Keratinocyte (primary cell): ENCODE measurements around the gene CHSY1. TPM values are rescaled to one million over a fixed set of nuclear protein-coding genes. Genes with fewer than 3 reads are reported as not detected.

Experiments
- DNase-seq: peaks from one replicate; pipeline ENCODE4 v3.0.0-alpha.2; 2011; ENCODE audit warnings: low read depth, missing footprints, low spot score
- FAIRE-seq: peaks from 2 replicates; lab custom pipeline; 2011; peaks lifted over from hg19 to GRCh38; lab: Jason Lieb, UNC
- H2AFZ ChIP-seq: 2 replicates; pipeline ENCODE4 v1.6.0; 2012; ENCODE audit warnings: low read length, control low read depth, inconsistent platforms; ENCODE audit not compliant: control insufficient read depth
- H3K27ac ChIP-seq: 2 replicates; pipeline ENCODE4 v1.5.1; 2011; ENCODE audit warnings: low read length; ENCODE audit not compliant: control insufficient read depth, insufficient read depth
- H3K27me3 ChIP-seq: 3 replicates; pipeline ENCODE4 v1.6.0; 2011; ENCODE audit warnings: low read length; ENCODE audit not compliant: control insufficient read depth, insufficient read depth; ENCODE audit errors: extremely low read depth
- H3K36me3 ChIP-seq, 2 experiments: 2 replicates in 1 of 2; 3 replicates in 1 of 2; pipeline ENCODE4 v1.5.1; 2011; ENCODE audit warnings: low read length in 2 of 2, mild to moderate bottlenecking in 1 of 2; ENCODE audit not compliant: control insufficient read depth in 2 of 2, insufficient read depth in 2 of 2; ENCODE audit errors: extremely low read depth in 1 of 2
- H3K4me1 ChIP-seq: 3 replicates; pipeline ENCODE4 v1.5.1; 2011; ENCODE audit warnings: low read length; ENCODE audit not compliant: control insufficient read depth, insufficient read depth; ENCODE audit errors: extremely low read depth
- H3K4me2 ChIP-seq: 3 replicates; pipeline ENCODE4 v1.6.0; 2011; ENCODE audit warnings: low read depth, low read length; ENCODE audit not compliant: control insufficient read depth, insufficient read depth; ENCODE audit errors: extremely low read depth
- H3K4me3 ChIP-seq, 3 experiments: fragments of 200-600 bp in 1 of 3; sonication (generic) in 1 of 3; 2 replicates in 2 of 3; 3 replicates in 1 of 3; pipeline ENCODE4 v1.5.1; 2011 to 2016; ENCODE audit warnings: low read length in 3 of 3, mild to moderate bottlenecking in 3 of 3, control low read depth in 2 of 3, inconsistent platforms in 1 of 3, low read depth in 1 of 3, mixed read lengths in 1 of 3, mixed run types in 1 of 3, moderate library complexity in 1 of 3; ENCODE audit not compliant: control insufficient read depth in 2 of 3, insufficient read depth in 2 of 3; ENCODE audit errors: extremely low read depth in 1 of 3
- H3K79me2 ChIP-seq: 2 replicates; pipeline ENCODE4 v1.6.0; 2012; ENCODE audit warnings: low read length; ENCODE audit not compliant: control insufficient read depth, insufficient read depth
- H3K9ac ChIP-seq: 3 replicates; pipeline ENCODE4 v1.6.0; 2011; ENCODE audit warnings: low read length; ENCODE audit not compliant: control insufficient read depth, insufficient read depth; ENCODE audit errors: extremely low read depth
- H3K9me1 ChIP-seq: 3 replicates; pipeline ENCODE4 v1.6.0; 2011; ENCODE audit warnings: low read length; ENCODE audit not compliant: control insufficient read depth, insufficient read depth; ENCODE audit errors: extremely low read depth
- H3K9me3 ChIP-seq: 2 replicates; pipeline ENCODE4 v1.5.1; 2012; ENCODE audit warnings: low read depth, low read length; ENCODE audit not compliant: control insufficient read depth
- H4K20me1 ChIP-seq: 3 replicates; pipeline ENCODE4 v1.6.0; 2011; ENCODE audit warnings: low read length; ENCODE audit not compliant: control insufficient read depth, insufficient read depth; ENCODE audit errors: extremely low read depth
- CTCF ChIP-seq, 3 experiments: IDR thresholded peaks in 1 of 3; conservative IDR thresholded peaks in 1 of 3; optimal IDR thresholded peaks in 1 of 3; 2 replicates in 2 of 3; 3 replicates in 1 of 3; pipeline versions ENCODE3 to v1.5.1; 2011; ENCODE audit warnings: low read length in 3 of 3, mild to moderate bottlenecking in 3 of 3, moderate library complexity in 2 of 3, control low read depth in 1 of 3, inconsistent platforms in 1 of 3; ENCODE audit not compliant: insufficient read depth in 2 of 3; ENCODE audit errors: extremely low read depth in 1 of 3
- EZH2 ChIP-seq: IDR thresholded peaks from one replicate; pipeline ENCODE4 v1.6.1; 2012; ENCODE audit warnings: inconsistent platforms, mild to moderate bottlenecking, low read length, moderate library complexity
- dilution Hi-C: fragments of 300-500 bp; cut with MboI; formaldehyde crosslinking; loops from one replicate; pipeline ENCODE4 v1.7.0; 2020; ENCODE audit warnings: low sequenced_read_pairs; ENCODE audit not compliant: extremely low pct_ligation_motif_present
- polyA plus RNA-seq, 5 experiments: library from polyadenylated mRNA; depleted of rRNA in 3 of 5; stranded (reverse) in 3 of 5; stranded (forward) in 1 of 5; unstranded in 1 of 5; fragments of >200 nt; gene quantifications; 1 replicate in 1 of 5; 2 replicates in 3 of 5; 3 replicates in 1 of 5; pipeline versions ENCODE4 v1.2.1 to v1.2.3, GENCODE V29; 2011 to 2012; ENCODE audit warnings: missing spikeins in 2 of 5, low read depth in 1 of 5, low replicate concordance in 1 of 5

CHSY1 gene
- polyA plus RNA-seq, 1 donor (not counting 4 experiments of a cell fraction or from before 2014, with no cell fraction given), result 27.0 TPM

GRCh38 chr15:101255615-101256241 is 3.9 kb upstream of the CHSY1 start:
- no peak overlapping the region for H2AFZ ChIP-seq
- no peaks in the 10 kb centered on the region for H3K36me3 ChIP-seq
- FAIRE-seq (no peak), DNase-seq (no peak)
- no peak overlapping the region for H3K4me3 ChIP-seq
- no peak overlapping the region for H3K4me2 ChIP-seq
- no peaks in the 10 kb centered on the region for H3K27me3 ChIP-seq
- H3K27ac ChIP-seq, result no peak overlapping the region
- H3K9ac ChIP-seq, result no peak overlapping the region
- TF ChIP-seq EZH2 (no peak), CTCF (optimal IDR thresholded peaks at IDR 0.05 in 1 of 3, IDR thresholded peaks at IDR 0.05 in 1 of 3, conservative IDR thresholded peaks at IDR 0.05 in 1 of 3; ENCODE audit: extremely low read depth in 1 of 3, insufficient read depth in 2 of 3, low read length in 3 of 3) (no peak)
- H3K4me1 ChIP-seq, result no peaks in the 10 kb centered on the region
- H3K9me1 ChIP-seq, result no peaks in the 10 kb centered on the region
- dilution Hi-C loops, result no loop called here
- no peaks in the 10 kb centered on the region for H3K9me3 ChIP-seq
- peaks cover 7% of the 10 kb centered on the region for H3K79me2 ChIP-seq
- no peaks in the 10 kb centered on the region for H4K20me1 ChIP-seq

DNA sequence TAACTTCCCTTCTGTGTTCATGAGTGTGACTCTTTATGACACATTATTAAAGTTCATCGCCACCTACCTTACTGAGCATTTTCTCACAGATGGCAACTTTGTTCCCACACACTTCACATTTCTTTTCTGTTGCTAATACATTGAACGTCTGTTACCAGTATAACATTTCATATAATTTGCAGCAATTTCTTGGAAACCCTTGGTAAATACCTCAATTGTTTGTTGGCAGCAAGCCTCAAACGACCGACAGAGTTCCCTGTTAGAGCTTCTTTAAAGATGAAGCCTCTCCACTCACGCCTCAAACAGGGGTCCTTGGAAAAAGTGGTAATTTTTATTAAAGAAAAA is 3.2 kb upstream of the CHSY1 start:
- no peak overlapping the region for H3K9ac ChIP-seq
- DNase-seq (no peak), FAIRE-seq (no peak)
- TF ChIP-seq EZH2, result no peak
- no peak for TF ChIP-seq CTCF (optimal IDR thresholded peaks at IDR 0.05 in 1 of 3, IDR thresholded peaks at IDR 0.05 in 1 of 3, conservative IDR thresholded peaks at IDR 0.05 in 1 of 3; ENCODE audit: extremely low read depth in 1 of 3, insufficient read depth in 2 of 3, low read length in 3 of 3)
- no peaks in the 10 kb centered on the region for H3K36me3 ChIP-seq
- dilution Hi-C loops, result no loop called here
- no peak overlapping the region for H3K4me2 ChIP-seq
- no peak overlapping the region for H3K4me3 ChIP-seq
- H3K9me3 ChIP-seq, result no peaks in the 10 kb centered on the region
- H3K27ac ChIP-seq, result no peak overlapping the region
- no peaks in the 10 kb centered on the region for H3K9me1 ChIP-seq
- no peak overlapping the region for H2AFZ ChIP-seq
- H3K27me3 ChIP-seq, result no peaks in the 10 kb centered on the region
- H3K4me1 ChIP-seq, result peaks cover 2% of the 10 kb centered on the region
- H4K20me1 ChIP-seq, result peaks cover under 1% of the 10 kb centered on the region
- peaks cover 14% of the 10 kb centered on the region for H3K79me2 ChIP-seq
